H1 (cell line): ENCODE results near the gene GRM8. TPM values are rescaled to one million over a fixed set of nuclear protein-coding genes. Genes with fewer than 3 reads are reported as not detected.

Source experiments
- CTCF ChIA-PET: fragments of 300-600 bp; sonication (Branson Sonifier 250); formaldehyde crosslinking; loops from one replicate; lab custom pipeline; 2021; ENCODE audit not compliant: partially characterized antibody; lab: Charles Lee
- POLR2A ChIA-PET: fragments of 300-600 bp; sonication (Branson Sonifier 250); formaldehyde crosslinking; loops from one replicate; lab custom pipeline; 2021; ENCODE audit warnings: inconsistent platforms; ENCODE audit not compliant: partially characterized antibody; lab: Charles Lee
- DNase-seq, 2 experiments: peaks; one replicate each; pipeline versions ENCODE4 v3.0.0 to v3.0.0-alpha.2; 2010 to 2022; ENCODE audit warnings: low spot score in 2 of 2, low read depth in 1 of 2, mixed read lengths in 1 of 2
- FAIRE-seq: peaks from 2 replicates; lab custom pipeline; 2011; peaks lifted over from hg19 to GRCh38; lab: Jason Lieb, UNC
- H2AFZ ChIP-seq: 2 replicates; pipeline ENCODE4 v1.8.1; 2012; ENCODE audit warnings: low read length, inconsistent platforms
- H2AK5ac ChIP-seq: 2 replicates; pipeline ENCODE4 v1.6.1; 2013; ENCODE audit warnings: low read depth, low read length
- H2BK120ac ChIP-seq: replicated peaks from 2 replicates; pipeline ENCODE3; 2013; ENCODE audit warnings: low read depth, low read length, inconsistent platforms
- H2BK12ac ChIP-seq: 2 replicates; pipeline ENCODE4 v1.6.1; 2013; ENCODE audit warnings: low read depth, low read length
- H2BK15ac ChIP-seq: 2 replicates; pipeline ENCODE4 v1.6.1; 2013; ENCODE audit warnings: low read length
- H2BK20ac ChIP-seq: 2 replicates; pipeline ENCODE4 v1.6.1; 2013; ENCODE audit warnings: low read length
- H2BK5ac ChIP-seq: 2 replicates; pipeline ENCODE4 v1.6.1; 2013; ENCODE audit warnings: low read depth, low read length
- H3K14ac ChIP-seq: 2 replicates; pipeline ENCODE4 v1.6.1; 2013; ENCODE audit warnings: inconsistent platforms; ENCODE audit not compliant: insufficient read length
- H3K18ac ChIP-seq: 2 replicates; pipeline ENCODE4 v1.6.1; 2013; ENCODE audit warnings: low read length; ENCODE audit errors: extremely low read depth
- H3K23ac ChIP-seq: 2 replicates; pipeline ENCODE4 v1.6.1; 2013; ENCODE audit warnings: inconsistent platforms; ENCODE audit not compliant: insufficient read length
- H3K23me2 ChIP-seq: 2 replicates; pipeline ENCODE4 v1.6.1; 2013; ENCODE audit warnings: low read depth, low read length
- H3K27ac ChIP-seq: 2 replicates; pipeline ENCODE4 v1.6.1; 2011; ENCODE audit warnings: low read depth, low read length, inconsistent platforms
- H3K27me3 ChIP-seq, 4 experiments: replicated peaks in 1 of 4; 1 replicate in 1 of 4; 2 replicates in 3 of 4; pipeline versions ENCODE4 v1.6.1 to v1.8.1; 2011 to 2013; ENCODE audit warnings: low read length in 3 of 4, mild to moderate bottlenecking in 3 of 4, inconsistent platforms in 2 of 4, mixed read lengths in 2 of 4, moderate library complexity in 1 of 4; ENCODE audit not compliant: control insufficient read depth in 3 of 4, insufficient read depth in 3 of 4; ENCODE audit errors: extremely low read depth in 1 of 4
- H3K36me3 ChIP-seq, 4 experiments: 2 replicates each; pipeline versions ENCODE4 v1.6.1 to v1.8.1; 2011 to 2013; ENCODE audit warnings: mild to moderate bottlenecking in 4 of 4, low read length in 3 of 4, moderate library complexity in 2 of 4, control low read depth in 1 of 4, inconsistent platforms in 1 of 4; ENCODE audit not compliant: insufficient read depth in 4 of 4, control insufficient read depth in 2 of 4
- H3K4ac ChIP-seq: replicated peaks from 2 replicates; pipeline ENCODE3; 2013; ENCODE audit warnings: low read length, low read depth, mixed read lengths, inconsistent platforms; ENCODE audit not compliant: insufficient read length
- H3K4me1 ChIP-seq, 4 experiments: replicated peaks in 1 of 4; 1 replicate in 1 of 4; 2 replicates in 3 of 4; pipeline versions ENCODE4 v1.6.1 to v1.8.1; 2011 to 2013; ENCODE audit warnings: low read length in 3 of 4, inconsistent platforms in 2 of 4, mixed read lengths in 1 of 4; ENCODE audit not compliant: insufficient read depth in 4 of 4, control insufficient read depth in 3 of 4
- H3K4me2 ChIP-seq, 2 experiments: 2 replicates each; pipeline versions ENCODE4 v1.6.1 to v1.8.1; 2011 to 2013; ENCODE audit warnings: low read depth in 2 of 2, low read length in 2 of 2, control low read depth in 1 of 2, inconsistent platforms in 1 of 2, mild to moderate bottlenecking in 1 of 2; ENCODE audit not compliant: insufficient read depth in 1 of 2
- H3K4me3 ChIP-seq, 4 experiments: fragments of 200-600, 300-600 bp in 1 of 4; sonication (generic), shearing (Covaris generic), sonication (Bioruptor Twin) in 1 of 4; 2 replicates each; pipeline versions ENCODE4 v1.5.1 to v1.8.1; 2011 to 2016; ENCODE audit warnings: low read length in 4 of 4, low read depth in 3 of 4, control low read depth in 2 of 4, inconsistent platforms in 2 of 4, mild to moderate bottlenecking in 2 of 4, mixed read lengths in 1 of 4, moderate library complexity in 1 of 4; ENCODE audit not compliant: insufficient read depth in 2 of 4; ENCODE audit errors: extremely low read depth in 1 of 4
- H3K56ac ChIP-seq: replicated peaks from 2 replicates; pipeline ENCODE3; 2013; ENCODE audit warnings: low read depth, mild to moderate bottlenecking, mixed read lengths, low read length, inconsistent platforms; ENCODE audit not compliant: insufficient read length
- H3K79me1 ChIP-seq: 2 replicates; pipeline ENCODE4 v1.6.1; 2013; ENCODE audit warnings: low read depth, low read length, control low read depth
- H3K79me2 ChIP-seq, 2 experiments: 2 replicates each; pipeline versions ENCODE4 v1.6.1 to v1.8.1; 2012 to 2013; ENCODE audit warnings: low read length in 2 of 2, mild to moderate bottlenecking in 2 of 2, inconsistent platforms in 1 of 2; ENCODE audit not compliant: insufficient read depth in 2 of 2, control insufficient read depth in 1 of 2
- H3K9ac ChIP-seq, 4 experiments: replicated peaks in 1 of 4; 1 replicate in 1 of 4; 2 replicates in 3 of 4; pipeline versions ENCODE4 v1.6.1 to v1.8.1; 2011 to 2013; ENCODE audit warnings: low read depth in 3 of 4, low read length in 3 of 4, control low read depth in 2 of 4, mild to moderate bottlenecking in 2 of 4, moderate library complexity in 2 of 4, inconsistent platforms in 1 of 4; ENCODE audit errors: extremely low read depth in 1 of 4
- H3K9me3 ChIP-seq, 2 experiments: 2 replicates each; pipeline versions ENCODE4 v1.6.1 to v1.8.1; 2012 to 2013; ENCODE audit warnings: mild to moderate bottlenecking in 2 of 2, moderate library complexity in 2 of 2, control low read depth in 1 of 2, inconsistent platforms in 1 of 2, low read depth in 1 of 2, low read length in 1 of 2, mixed read lengths in 1 of 2; ENCODE audit not compliant: insufficient read depth in 2 of 2
- H4K20me1 ChIP-seq, 2 experiments: replicated peaks in 1 of 2; 2 replicates each; pipeline versions ENCODE3 to v1.8.1; 2011 to 2013; ENCODE audit warnings: inconsistent platforms in 2 of 2, low read length in 2 of 2, mild to moderate bottlenecking in 1 of 2; ENCODE audit not compliant: insufficient read depth in 2 of 2, control insufficient read depth in 1 of 2
- H4K5ac ChIP-seq: 2 replicates; pipeline ENCODE4 v1.6.1; 2013; ENCODE audit warnings: low read length, low read depth, mixed read lengths, inconsistent platforms; ENCODE audit not compliant: insufficient read length
- H4K8ac ChIP-seq: 2 replicates; pipeline ENCODE4 v1.8.0; 2013; ENCODE audit warnings: mild to moderate bottlenecking, moderate library complexity, low read length, inconsistent platforms; ENCODE audit not compliant: insufficient read depth; ENCODE audit errors: extremely low read depth
- H4K91ac ChIP-seq: replicated peaks from 2 replicates; pipeline ENCODE3; 2013; ENCODE audit warnings: low read length, mixed read lengths, inconsistent platforms; ENCODE audit not compliant: insufficient read length
- CTBP2 ChIP-seq: IDR thresholded peaks from 2 replicates; pipeline ENCODE4 v1.7.0; 2011; ENCODE audit warnings: borderline replicate concordance, mild to moderate bottlenecking, moderate library complexity, mixed read lengths, low read length; ENCODE audit not compliant: insufficient read depth, insufficient read length
- EGR1 ChIP-seq: IDR thresholded peaks from 2 replicates; pipeline ENCODE4 v1.6.1; 2011; ENCODE audit warnings: low read depth, low read length, borderline replicate concordance
- EZH2 ChIP-seq: fragments of 200-600 bp; sonication (generic); IDR thresholded peaks from 2 replicates; pipeline ENCODE4 v1.7.1; 2012; ENCODE audit warnings: low read depth, mild to moderate bottlenecking, moderate library complexity, low read length, inconsistent platforms; ENCODE audit not compliant: severe bottlenecking
- KDM4A ChIP-seq: IDR thresholded peaks from one replicate; pipeline ENCODE4 v1.7.1; 2012; ENCODE audit warnings: low read depth, mild to moderate bottlenecking, moderate library complexity, low read length, inconsistent platforms; ENCODE audit not compliant: severe bottlenecking
- MAX ChIP-seq: IDR thresholded peaks from 2 replicates; pipeline ENCODE4 v1.6.1; 2012; ENCODE audit warnings: inconsistent platforms
- RNF2 ChIP-seq: fragments of 200-900, 300-1000 bp; sonication (generic); IDR thresholded peaks from 2 replicates; pipeline ENCODE4 v1.7.1; 2016; ENCODE audit warnings: borderline replicate concordance, low read depth, mild to moderate bottlenecking, antibody characterized with exemption, low read length; ENCODE audit not compliant: poor library complexity, severe bottlenecking; ENCODE audit errors: missing control alignments
- SUZ12 ChIP-seq: fragments of 200-600 bp; sonication (generic); IDR thresholded peaks from 2 replicates; pipeline ENCODE4 v1.6.1; 2012; ENCODE audit warnings: mild to moderate bottlenecking, inconsistent platforms, low read length, moderate library complexity, mixed read lengths
- TAF1 ChIP-seq: IDR thresholded peaks from 2 replicates; pipeline ENCODE4 v1.6.1; 2011; ENCODE audit warnings: mild to moderate bottlenecking, low read depth, low read length
- TCF12 ChIP-seq: IDR thresholded peaks from 2 replicates; pipeline ENCODE4 v1.6.1; 2011; ENCODE audit warnings: low read depth, mild to moderate bottlenecking, low read length
- WGBS, 2 experiments: shearing (Covaris generic) in 1 of 2; methylation state at CpG; one replicate each; pipeline versions ENCODE4 v1.1.6 to v1.1.7; 2013 to 2015; ENCODE audit warnings: low lambda C conversion rate in 2 of 2, mixed read lengths in 2 of 2, inconsistent platforms in 1 of 2, low coverage in 1 of 2, missing lambda C conversion rate in 1 of 2; ENCODE audit not compliant: insufficient replicate concordance in 2 of 2, insufficient coverage in 1 of 2, insufficient read length in 1 of 2; ENCODE audit errors: extremely low coverage in 1 of 2, missing lambda C conversion rate in 1 of 2; 5-methylcytosine and 5-hydroxymethylcytosine counted together
- polyA plus RNA-seq, 7 experiments: library from polyadenylated mRNA; depleted of rRNA in 3 of 7; stranded (reverse) in 5 of 7; unstranded in 2 of 7; fragments of >200 nt in 5 of 7; fragments of 200-250 nt in 2 of 7; gene quantifications; 1 replicate in 5 of 7; 2 replicates in 1 of 7; 4 replicates in 1 of 7; pipeline versions ENCODE4 v1.2.1 to v1.2.3, GENCODE V29; 2011 to 2013; ENCODE audit warnings: missing spikeins in 2 of 7, mixed read lengths in 2 of 7
- total RNA-seq: library from RNA; stranded (reverse); fragmentation: NEBNext Ultra II Directional; extraction: Animal tissue kit (Norgen Biotek cat#: 25700); gene quantifications from 2 replicates; pipeline ENCODE4 v1.2.1, GENCODE V29; 2021

GRM8 gene
- total and polyA plus RNA-seq, 2 of the 8 experiments (the other 6 are each of a cell fraction or from before 2014, with no cell fraction given) = 2.6 to 2.8 TPM

DNA sequence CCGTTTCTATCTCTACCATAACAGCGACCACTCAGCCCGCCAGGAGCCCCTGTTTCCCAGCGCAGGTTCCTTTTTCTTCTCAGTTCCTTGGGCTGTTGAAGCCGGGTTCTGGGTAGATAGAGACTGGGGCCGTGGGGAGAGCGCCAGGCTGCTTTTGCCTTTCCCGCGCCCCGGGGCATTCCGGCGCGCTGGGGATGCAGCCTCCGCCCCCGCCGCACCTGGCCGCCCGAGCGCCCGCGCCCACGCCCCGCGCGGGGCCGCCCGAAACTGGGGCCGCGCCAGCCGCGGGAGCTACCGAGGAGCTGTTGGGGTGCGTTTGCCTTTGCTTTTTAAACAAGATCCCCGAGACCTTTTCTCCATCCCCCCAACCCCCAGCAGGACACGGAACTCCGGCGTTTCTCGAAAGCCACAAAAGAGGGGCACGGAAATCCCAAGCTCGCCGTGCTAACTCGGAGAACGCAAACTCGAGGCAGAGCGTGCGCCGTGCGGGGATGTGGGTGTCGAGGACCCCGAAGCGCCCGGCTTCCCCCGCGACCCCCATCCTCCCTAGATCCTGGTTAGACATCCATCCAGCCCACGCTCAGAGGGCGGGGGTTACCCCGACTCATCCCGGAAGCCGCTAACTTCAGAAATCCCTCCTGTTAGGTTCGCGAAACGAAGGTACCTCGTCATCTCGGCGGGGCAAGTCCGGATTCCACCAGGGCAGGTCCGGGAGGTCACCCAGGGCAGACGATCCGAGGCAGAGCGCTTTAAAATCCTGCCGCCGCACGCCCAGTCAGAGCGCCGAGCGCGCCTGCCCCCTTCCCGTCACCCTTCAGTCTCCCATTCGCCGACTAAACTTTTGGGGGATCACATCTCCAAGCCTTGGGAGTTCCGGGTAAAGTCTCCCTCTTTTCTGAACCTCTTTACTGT is 1.0 kb downstream of the GRM8 start:
- no peak overlapping the region for H3K56ac ChIP-seq
- H3K23me2 ChIP-seq = peaks cover 18% of the 10 kb centered on the region
- WGBS, 2 experiments = 2% methylated on average over 67 of the region's 81 CpGs; no CpG with 5 or more reads in 1 of the 2 experiments
- H2BK15ac ChIP-seq = no peak overlapping the region
- H3K23ac ChIP-seq = no peak overlapping the region
- peak overlapping the region in 1 of 4 experiments; percentile 66; a peak in 2 of 7 replicates for H3K9ac ChIP-seq
- H2AK5ac ChIP-seq = no peak overlapping the region
- ChIA-PET POLR2A (no interaction called here), CTCF (interaction anchor here (0.7 to 5.0 kb wide), 9 partner anchors 9 to 90 kb away, joined by 3 to 21 read pairs (median 3); no protein-coding TSS in a partner anchor)
- H3K27me3 ChIP-seq = peaks cover 26 to 62% (median 46%) of the 10 kb centered on the region in 4 experiments
- H4K20me1 ChIP-seq = peaks cover 0 to 10% of the 10 kb centered on the region in 2 experiments
- no peak overlapping the region; the same call in 1 of the 2 replicates for H3K18ac ChIP-seq
- peak overlapping the region; percentile 65; the same call in 1 of the 2 replicates for H4K8ac ChIP-seq
- H3K14ac ChIP-seq = no peak overlapping the region
- peak overlapping the region; percentile 62 to 87 (median 77) for H3K4me3 ChIP-seq
- peak in 1 of 2 experiments; percentile 65 for DNase-seq
- no peak overlapping the region for H4K5ac ChIP-seq
- no peak overlapping the region for H3K27ac ChIP-seq
- no peak for FAIRE-seq
- no peak overlapping the region for H2BK120ac ChIP-seq
- H4K91ac ChIP-seq = no peak overlapping the region
- H2BK5ac ChIP-seq = no peak overlapping the region
- no peaks in the 10 kb centered on the region; a peak in 1 of 8 replicates for H3K36me3 ChIP-seq
- no peaks in the 10 kb centered on the region for H3K79me2 ChIP-seq
- no peak overlapping the region for H3K4ac ChIP-seq
- H2AFZ ChIP-seq = peak overlapping the region; percentile 97
- H3K79me1 ChIP-seq = no peaks in the 10 kb centered on the region
- peaks cover 0 to 4% (median 2%) of the 10 kb centered on the region in 4 experiments; a peak in 3 of 7 replicates for H3K4me1 ChIP-seq
- H3K9me3 ChIP-seq = no peaks in the 10 kb centered on the region
- H2BK12ac ChIP-seq = 0 out of 2 replicates have a peak overlapping the region, but pooled peaks have one; percentile 17
- TF ChIP-seq EGR1 (no peak), RNF2 (peak; percentile 52), CTBP2 (peak; percentile 17), MAX (0 out of 2 replicates have a peak, but pooled peaks have one; percentile 17), SUZ12 (peak; percentile 84), EZH2 (peak; percentile 74), TCF12 (no peak), KDM4A (peak; percentile 42), TAF1 (0 out of 2 replicates have a peak, but pooled peaks have one; percentile 9)
- H2BK20ac ChIP-seq = no peak overlapping the region
- H3K4me2 ChIP-seq = peak overlapping the region; percentile 96 to 100
